GM19467 (cell line): ENCODE results near the gene GPX2.
A peak's percentile ranks its signal among the peaks of the same experiment; 100 is the strongest.
"Not testable (repeated sequence)": the region's sequence is repeated elsewhere in the genome, so short reads cannot be mapped to it uniquely, and the experiment has no call there.

Experiments used
- ATAC-seq: cut with Tn5 transposase; IDR thresholded peaks from one replicate; pipeline ENCODE4 v1.9.1; 2021; ENCODE audit warnings: mild to moderate bottlenecking, moderate library complexity; ENCODE audit not compliant: unreplicated experiment

GPX2 gene

DNA sequence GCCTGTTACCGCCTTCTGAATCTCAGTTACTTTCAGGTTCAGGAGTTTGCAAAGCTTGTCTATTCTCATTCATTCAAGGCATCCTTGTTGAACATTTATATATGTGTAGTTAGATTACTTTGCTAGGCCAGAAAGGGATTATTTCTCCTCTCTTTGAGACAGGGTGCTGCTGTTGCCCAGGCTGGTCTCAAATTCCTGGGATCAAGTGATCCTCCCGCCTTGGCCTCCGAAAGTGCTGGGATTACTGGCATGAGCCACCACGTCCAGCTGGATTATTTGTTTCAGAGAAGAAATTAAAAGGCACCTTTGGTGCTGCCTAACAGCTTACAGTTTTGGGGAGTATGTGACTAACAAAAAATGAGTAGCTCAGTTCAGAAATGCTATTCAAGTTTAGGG is 27.5 kb downstream of the GPX2 start:
- no peak for ATAC-seq

DNA sequence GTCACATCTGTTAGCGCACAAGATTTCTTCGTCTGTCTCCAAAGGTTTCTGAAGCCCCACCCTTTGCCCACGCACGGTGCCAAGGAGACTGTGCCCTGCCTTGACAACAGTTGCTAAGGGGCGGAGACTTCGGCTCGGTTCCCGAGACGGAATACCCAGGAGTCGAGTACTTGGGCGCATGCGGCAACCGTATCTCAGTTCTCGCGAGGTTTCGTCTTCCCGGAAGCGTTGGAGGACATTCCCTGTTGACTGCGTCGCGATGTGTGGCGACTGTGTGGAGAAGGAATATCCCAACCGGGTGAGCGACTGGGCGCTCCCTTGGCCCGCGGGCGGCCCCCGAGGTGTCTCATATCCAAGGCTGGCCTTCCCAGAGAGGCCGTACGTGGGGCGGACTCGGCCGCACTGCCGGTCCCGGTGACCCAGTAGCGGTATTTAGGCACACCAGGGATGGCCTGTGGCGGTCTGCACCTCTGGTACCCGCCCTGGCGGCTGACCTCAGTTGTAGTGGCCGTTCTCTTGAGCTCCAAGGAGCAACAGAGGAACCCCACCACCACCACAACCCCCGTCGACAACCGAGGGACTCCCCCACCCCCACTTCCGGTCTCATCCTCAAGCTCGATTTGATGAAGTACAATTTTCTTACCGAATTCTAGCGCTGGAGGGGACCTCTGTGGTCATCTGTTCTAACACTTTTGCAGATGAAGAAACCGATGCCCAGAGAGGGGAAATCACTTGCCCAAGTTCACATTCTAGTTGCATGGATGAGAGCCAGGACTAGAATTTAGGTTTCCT is 28.1 kb downstream of the GPX2 start, which contains the start of gene CHURC1:
TSS of gene CHURC1 (plus strand) at position 219 of the 792 bp plus-strand sequence. CDS start at position 260, 41 bp downstream.
- ATAC-seq: peak; percentile 98

DNA sequence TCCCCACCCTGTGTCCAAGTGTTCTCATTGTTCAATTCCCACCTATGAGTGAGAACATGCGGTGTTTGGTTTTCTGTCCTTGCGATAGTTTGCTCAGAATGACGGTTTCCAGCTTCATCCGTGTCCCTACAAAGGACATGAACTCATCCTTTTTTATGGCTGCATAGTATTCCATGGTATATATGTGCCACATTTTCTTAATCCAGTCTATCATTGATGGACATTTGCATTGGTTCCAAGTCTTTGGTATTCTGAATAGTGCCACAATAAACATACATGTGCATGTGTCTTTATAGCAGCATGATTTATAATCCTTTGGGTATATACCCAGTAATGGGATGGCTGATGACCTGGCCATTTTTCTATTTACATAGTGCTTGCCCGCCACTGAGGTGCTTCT is 29.1 kb downstream of the GPX2 start:
- ATAC-seq: not testable (repeated sequence)

DNA sequence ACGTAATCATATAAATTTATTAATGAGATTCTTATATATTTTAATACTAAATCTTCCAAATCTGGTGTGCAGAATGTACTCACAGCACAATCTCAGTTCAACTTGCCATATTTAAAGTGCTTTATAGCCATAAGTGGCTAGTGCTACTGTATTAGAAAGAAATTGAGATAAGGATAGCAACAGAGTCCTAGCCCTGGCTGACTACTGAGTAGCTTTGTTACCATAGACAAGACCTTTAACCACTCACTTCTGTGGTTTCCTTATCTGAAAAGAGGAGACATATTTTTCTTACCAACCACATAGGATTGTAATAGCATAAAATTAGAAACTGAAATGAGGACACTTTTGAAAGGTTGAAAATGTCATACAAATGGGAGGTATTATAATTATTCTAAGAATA is 30.3 kb downstream of the GPX2 start:
- ATAC-seq: no peak

DNA sequence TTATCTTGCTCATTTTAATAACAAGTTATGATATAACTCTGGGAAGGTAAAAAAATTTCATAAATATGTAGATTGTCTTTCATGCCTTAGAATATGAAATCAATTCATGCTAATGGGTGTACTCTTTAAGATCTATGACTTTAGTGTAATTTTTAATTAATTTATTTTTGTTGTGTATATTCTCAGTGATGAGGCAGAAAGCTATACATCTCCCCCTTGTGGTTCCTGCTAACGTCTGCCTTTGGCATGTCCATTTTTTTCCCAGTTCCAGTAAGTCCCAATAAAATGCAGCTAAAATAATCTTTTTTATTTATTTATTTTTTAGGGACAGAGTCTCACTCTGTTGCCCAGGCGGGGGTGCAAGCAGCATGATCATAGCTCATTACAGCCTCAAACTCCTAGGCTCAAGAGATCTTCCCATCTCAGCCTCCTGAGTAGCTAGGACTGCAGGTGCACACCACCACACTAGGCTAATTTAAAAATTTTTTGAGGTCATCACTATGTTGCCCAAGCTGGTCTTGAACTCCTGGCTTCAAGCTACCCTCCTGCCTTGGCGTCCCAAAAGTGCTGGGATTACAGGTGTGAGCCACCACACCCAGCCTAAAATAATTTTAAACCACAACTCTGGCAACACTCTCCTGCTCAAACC is 31.6 kb downstream of the GPX2 start:
- ATAC-seq: no peak

DNA sequence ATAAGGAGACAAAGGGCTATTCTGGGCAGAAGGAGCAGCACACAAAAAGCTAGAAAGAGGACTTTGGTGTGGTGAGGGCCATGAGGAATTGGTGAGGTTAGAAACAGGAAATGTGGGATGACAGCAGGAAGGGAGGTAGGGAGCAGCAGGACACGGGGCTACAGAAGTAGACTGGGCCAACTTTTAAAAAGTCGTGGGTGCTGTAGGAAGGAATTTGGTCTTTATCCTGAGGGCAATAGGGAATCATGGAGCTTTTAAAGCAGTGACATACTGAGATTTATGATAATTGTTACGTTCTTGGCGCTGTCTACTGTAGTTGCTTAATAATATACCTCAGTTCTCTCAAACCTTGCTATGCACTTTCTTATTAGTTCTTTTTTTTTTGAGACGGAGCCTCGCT is 36.5 kb downstream of the GPX2 start:
- ATAC-seq: no peak

DNA sequence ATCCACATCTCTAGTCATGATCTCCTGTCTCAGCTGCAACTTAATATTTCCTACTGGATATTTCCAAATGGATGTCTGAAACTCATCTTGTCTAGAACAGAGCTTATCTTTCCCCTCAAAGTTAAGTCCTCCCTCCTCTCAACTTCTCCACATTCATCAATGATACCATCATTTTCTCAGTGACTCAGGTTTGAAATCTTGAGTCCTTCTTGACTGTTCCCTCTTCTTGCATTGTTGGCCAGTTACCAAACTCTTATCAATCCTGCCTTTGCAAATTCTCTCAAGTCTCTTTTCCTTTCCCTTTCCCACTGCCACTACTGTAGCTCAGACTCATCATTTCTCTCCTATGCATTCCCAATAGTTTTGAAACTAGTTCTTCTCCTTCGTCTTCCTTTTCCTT is 42.6 kb downstream of the GPX2 start:
- no peak for ATAC-seq

DNA sequence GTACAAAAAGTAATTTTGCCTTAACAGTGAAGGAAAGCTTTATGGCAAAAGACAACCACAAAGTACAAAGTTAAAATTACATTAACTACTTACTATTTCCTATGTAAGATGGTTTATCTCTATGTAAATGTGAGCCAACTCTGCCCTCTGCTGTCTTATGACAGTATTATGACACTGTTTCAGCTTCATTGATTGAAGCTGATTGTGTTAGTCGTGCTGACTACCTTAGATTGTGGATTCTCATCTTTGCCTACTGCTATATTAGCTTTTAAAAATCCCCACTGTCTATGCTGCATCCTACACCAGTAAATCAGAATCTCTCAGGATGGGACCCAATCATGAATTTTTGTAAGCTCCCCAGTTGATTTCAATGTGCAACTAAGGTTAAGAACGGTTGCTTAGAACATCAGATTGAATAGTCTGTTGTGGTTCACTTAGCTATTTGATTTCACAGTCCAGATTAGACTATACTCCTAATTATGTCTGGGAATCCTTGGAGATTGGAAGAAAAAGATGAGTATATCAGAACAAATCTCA is 50.6 kb downstream of the GPX2 start:
- ATAC-seq: no peak

DNA sequence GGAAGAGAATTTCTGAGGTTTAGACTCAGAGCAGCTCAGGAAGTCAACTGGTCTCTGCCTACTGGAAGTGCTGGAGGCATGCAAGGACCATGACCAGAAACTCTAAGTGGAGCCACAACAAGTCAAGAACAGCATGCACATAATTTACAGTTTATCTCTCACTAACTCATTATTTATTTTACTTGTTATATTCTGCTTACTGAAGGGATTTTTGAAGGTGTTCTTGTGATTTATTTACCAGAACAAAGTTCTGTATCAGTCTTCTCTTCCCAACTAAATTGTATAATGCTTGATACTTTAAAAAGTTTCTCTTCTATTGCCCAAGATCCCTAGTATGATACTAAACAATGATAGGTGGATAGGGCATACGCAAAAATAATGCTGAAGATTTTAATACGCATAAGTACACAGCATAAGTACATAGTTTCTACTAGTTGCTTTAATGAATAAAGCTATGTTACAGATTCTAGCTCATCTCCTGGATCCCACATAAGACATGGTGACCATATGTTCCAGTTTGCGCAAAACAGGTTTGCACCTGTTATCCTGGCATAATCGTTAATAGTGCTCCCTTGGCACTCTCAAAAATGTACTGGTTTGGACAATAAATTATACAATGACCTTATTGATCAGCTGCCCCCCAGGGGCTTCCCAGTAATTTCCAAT is 51.2 kb downstream of the GPX2 start:
- no peak for ATAC-seq

DNA sequence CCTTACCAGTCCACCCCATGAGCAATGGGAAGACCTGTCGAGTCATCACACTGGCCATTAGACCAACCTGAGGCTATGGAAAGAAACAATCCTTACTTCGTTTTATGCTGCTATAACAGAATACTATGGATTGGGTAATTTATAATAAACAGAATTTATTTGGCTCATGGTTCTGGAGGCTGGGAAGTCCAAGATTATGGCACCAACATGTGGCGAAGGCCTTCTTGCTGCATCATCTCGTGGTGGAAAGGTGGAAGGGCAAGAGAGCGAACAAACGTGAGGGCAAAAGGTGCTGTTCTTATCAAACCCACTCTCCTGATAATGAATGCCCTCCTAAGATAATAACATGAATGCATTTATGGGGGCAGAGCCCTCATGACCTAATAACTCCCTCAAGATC is 53.2 kb downstream of the GPX2 start:
- ATAC-seq: no peak
